K562 (cell line): ENCODE data around the gene PHF10. TPM values are rescaled to one million over a fixed set of nuclear protein-coding genes. Genes with fewer than 3 reads are reported as not detected.

Experiments
- CREB1 ChIP-seq, 2 experiments: sonication (generic) in 1 of 2; formaldehyde crosslinking in 1 of 2; IDR thresholded peaks; 2 replicates each; pipeline versions ENCODE4 v1.6.1 to v1.8.0; 2012 to 2022; ENCODE audit warnings: inconsistent platforms in 1 of 2, mild to moderate bottlenecking in 1 of 2, missing genetic modification reagents in 1 of 2, moderate library complexity in 1 of 2
- polyA plus RNA-seq, 8 experiments: library from polyadenylated mRNA; depleted of rRNA in 4 of 8; stranded (reverse) in 5 of 8; unstranded in 3 of 8; fragments of >200 nt; fragmentation: Nextera tagmentation in 2 of 8; fragmentation: Illumina TruSeq in 1 of 8; extraction: Ambion mirVana in 2 of 8; extraction: Trizol in 1 of 8; gene quantifications; 2 replicates each; pipeline versions ENCODE4 v1.2.1 to v1.2.3, GENCODE V29; 2011 to 2014; ENCODE audit warnings: inconsistent platforms in 1 of 8, missing spikeins in 1 of 8
- total RNA-seq, 7 experiments: library from RNA; depleted of rRNA in 6 of 7; stranded (reverse); fragments of >200 nt in 6 of 7; fragmentation: Illumina TruSeq in 2 of 7; extraction: Trizol in 2 of 7; gene quantifications; 2 replicates each; pipeline versions ENCODE4 v1.2.1 to v1.2.3, GENCODE V29; 2011 to 2021; ENCODE audit warnings: low replicate concordance in 1 of 7
- TF ChIP-seq, protein P1 (sequence below): fragments of 450-650 bp; formaldehyde crosslinking; IDR thresholded peaks from 2 replicates; pipeline ENCODE4 v1.4.0; 2020; ENCODE audit warnings: mild to moderate bottlenecking, moderate library complexity
- TF ChIP-seq, protein P2 (sequence below): fragments of 250-450 bp; sonication (Bioruptor Pico); IDR thresholded peaks from 2 replicates; pipeline ENCODE4 v1.5.1; 2021; ENCODE audit warnings: mild to moderate bottlenecking
- TF ChIP-seq, protein P3 (sequence below), 2 experiments: IDR thresholded peaks; 2 replicates each; pipeline ENCODE4 v1.6.1; 2012; ENCODE audit warnings: improper control_type of control experiment in 2 of 2, low read depth in 2 of 2, low read length in 2 of 2, borderline replicate concordance in 1 of 2

The PHF10 gene
- total and polyA plus RNA-seq, 9 of the 15 experiments (the other 6 are each of a cell fraction or from before 2014, with no cell fraction given) = 23.9 to 88.9 (median 46.0) TPM

DNA sequence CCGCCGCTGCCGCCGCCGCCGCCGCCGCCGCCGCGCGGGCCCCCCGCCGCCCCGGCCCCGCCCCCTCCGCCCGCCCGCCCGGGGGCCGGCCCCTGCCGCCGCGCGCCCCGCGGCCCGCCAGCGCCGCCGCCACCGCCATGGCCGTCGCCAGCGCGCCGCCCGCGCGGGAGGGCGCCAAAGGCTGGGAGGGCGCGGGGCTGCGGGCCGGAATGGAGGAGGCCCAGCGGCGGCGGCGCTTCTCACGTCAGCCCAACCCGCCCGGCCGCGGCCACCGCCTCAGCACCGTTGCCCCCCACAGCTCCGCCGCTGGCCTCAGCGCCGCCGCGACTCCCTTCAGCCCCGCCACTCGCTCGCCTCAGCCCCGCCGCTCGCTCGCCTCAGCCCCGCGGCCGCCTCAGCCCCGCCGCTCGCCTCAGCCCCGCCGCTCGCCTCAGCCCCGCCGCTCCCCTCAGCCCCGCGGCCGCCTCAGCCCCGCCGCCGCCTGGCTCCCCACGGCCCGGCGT, 258 bp downstream of the PHF10 start (continued):
- TF ChIP-seq, protein P1, sequence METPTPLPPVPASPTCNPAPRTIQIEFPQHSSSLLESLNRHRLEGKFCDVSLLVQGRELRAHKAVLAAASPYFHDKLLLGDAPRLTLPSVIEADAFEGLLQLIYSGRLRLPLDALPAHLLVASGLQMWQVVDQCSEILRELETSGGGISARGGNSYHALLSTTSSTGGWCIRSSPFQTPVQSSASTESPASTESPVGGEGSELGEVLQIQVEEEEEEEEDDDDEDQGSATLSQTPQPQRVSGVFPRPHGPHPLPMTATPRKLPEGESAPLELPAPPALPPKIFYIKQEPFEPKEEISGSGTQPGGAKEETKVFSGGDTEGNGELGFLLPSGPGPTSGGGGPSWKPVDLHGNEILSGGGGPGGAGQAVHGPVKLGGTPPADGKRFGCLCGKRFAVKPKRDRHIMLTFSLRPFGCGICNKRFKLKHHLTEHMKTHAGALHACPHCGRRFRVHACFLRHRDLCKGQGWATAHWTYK (CRISPR knock-in tag) = peak; percentile 42; the same call in 1 of the 2 replicates
- TF ChIP-seq, protein P2, sequence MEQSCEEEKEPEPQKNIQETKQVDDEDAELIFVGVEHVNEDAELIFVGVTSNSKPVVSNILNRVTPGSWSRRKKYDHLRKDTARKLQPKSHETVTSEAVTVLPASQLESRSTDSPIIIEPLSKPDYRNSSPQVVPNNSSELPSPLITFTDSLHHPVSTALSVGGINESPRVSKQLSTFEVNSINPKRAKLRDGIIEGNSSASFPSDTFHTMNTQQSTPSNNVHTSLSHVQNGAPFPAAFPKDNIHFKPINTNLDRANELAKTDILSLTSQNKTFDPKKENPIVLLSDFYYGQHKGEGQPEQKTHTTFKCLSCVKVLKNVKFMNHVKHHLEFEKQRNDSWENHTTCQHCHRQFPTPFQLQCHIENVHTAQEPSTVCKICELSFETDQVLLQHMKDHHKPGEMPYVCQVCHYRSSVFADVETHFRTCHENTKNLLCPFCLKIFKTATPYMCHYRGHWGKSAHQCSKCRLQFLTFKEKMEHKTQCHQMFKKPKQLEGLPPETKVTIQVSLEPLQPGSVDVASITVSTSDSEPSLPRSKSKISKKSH = no peak
- TF ChIP-seq CREB1 (IDR thresholded peaks at IDR 0.05) (no peak), CREB1 (CRISPR knock-in tag; IDR thresholded peaks at IDR 0.05) (no peak)
- TF ChIP-seq, protein P3, sequence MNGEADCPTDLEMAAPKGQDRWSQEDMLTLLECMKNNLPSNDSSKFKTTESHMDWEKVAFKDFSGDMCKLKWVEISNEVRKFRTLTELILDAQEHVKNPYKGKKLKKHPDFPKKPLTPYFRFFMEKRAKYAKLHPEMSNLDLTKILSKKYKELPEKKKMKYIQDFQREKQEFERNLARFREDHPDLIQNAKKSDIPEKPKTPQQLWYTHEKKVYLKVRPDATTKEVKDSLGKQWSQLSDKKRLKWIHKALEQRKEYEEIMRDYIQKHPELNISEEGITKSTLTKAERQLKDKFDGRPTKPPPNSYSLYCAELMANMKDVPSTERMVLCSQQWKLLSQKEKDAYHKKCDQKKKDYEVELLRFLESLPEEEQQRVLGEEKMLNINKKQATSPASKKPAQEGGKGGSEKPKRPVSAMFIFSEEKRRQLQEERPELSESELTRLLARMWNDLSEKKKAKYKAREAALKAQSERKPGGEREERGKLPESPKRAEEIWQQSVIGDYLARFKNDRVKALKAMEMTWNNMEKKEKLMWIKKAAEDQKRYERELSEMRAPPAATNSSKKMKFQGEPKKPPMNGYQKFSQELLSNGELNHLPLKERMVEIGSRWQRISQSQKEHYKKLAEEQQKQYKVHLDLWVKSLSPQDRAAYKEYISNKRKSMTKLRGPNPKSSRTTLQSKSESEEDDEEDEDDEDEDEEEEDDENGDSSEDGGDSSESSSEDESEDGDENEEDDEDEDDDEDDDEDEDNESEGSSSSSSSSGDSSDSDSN (IDR thresholded peaks at IDR 0.05; ENCODE audit: borderline replicate concordance in 1 of 2, low read depth in 2 of 2, low read length in 2 of 2) = 0 out of 4 replicates have a peak, but pooled peaks of 1 of the 2 experiments have one; percentile 17
- TF ChIP-seq, all 486 proteins: peak for 27
